ENCODE data around the gene BRMS1. TPM values are rescaled to one million over a fixed set of nuclear protein-coding genes. Genes with fewer than 3 reads are reported as not detected.

Gene BRMS1
- total RNA-seq, 2 donors from 2014 or later = 19.2 to 33.3 TPM

DNA sequence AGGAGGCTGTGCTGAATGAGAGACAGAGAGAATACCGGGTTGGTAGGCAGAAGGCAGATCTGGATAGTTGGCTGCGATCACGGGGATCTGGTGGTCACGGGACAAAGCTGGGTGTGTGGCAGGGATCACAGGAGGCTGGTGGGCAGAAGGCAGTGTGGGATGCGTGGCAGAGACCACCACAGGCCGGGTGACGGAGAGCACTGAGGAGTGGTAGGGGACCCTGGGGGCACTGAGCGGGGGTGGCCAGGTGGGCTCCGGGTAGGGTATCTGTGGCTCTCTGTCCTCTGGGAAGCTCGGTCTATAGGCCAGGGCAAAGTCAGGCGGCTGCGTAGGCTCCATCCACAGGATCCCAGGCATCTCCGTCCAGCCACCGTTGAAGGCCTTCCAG, 29.4 kb downstream of the BRMS1 start:
- Histone ChIP-seq H3K9me3 (no peaks in the 10 kb centered on the region), H3K4me1 (peaks cover 0 to 61% of the 10 kb centered on the region in 2 donors), H3K36me3 (no peaks in the 10 kb centered on the region), H3K4me3 (peak overlapping the region; percentile 33 to 58), H3K27me3 (no peaks in the 10 kb centered on the region), H3K27ac (peak overlapping the region; percentile 78 to 90)
- DNase-seq (ENCODE audit: low spot score) = no peak
- TF ChIP-seq, protein P1, sequence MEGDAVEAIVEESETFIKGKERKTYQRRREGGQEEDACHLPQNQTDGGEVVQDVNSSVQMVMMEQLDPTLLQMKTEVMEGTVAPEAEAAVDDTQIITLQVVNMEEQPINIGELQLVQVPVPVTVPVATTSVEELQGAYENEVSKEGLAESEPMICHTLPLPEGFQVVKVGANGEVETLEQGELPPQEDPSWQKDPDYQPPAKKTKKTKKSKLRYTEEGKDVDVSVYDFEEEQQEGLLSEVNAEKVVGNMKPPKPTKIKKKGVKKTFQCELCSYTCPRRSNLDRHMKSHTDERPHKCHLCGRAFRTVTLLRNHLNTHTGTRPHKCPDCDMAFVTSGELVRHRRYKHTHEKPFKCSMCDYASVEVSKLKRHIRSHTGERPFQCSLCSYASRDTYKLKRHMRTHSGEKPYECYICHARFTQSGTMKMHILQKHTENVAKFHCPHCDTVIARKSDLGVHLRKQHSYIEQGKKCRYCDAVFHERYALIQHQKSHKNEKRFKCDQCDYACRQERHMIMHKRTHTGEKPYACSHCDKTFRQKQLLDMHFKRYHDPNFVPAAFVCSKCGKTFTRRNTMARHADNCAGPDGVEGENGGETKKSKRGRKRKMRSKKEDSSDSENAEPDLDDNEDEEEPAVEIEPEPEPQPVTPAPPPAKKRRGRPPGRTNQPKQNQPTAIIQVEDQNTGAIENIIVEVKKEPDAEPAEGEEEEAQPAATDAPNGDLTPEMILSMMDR (IDR thresholded peaks at IDR 0.05) = no peak

DNA sequence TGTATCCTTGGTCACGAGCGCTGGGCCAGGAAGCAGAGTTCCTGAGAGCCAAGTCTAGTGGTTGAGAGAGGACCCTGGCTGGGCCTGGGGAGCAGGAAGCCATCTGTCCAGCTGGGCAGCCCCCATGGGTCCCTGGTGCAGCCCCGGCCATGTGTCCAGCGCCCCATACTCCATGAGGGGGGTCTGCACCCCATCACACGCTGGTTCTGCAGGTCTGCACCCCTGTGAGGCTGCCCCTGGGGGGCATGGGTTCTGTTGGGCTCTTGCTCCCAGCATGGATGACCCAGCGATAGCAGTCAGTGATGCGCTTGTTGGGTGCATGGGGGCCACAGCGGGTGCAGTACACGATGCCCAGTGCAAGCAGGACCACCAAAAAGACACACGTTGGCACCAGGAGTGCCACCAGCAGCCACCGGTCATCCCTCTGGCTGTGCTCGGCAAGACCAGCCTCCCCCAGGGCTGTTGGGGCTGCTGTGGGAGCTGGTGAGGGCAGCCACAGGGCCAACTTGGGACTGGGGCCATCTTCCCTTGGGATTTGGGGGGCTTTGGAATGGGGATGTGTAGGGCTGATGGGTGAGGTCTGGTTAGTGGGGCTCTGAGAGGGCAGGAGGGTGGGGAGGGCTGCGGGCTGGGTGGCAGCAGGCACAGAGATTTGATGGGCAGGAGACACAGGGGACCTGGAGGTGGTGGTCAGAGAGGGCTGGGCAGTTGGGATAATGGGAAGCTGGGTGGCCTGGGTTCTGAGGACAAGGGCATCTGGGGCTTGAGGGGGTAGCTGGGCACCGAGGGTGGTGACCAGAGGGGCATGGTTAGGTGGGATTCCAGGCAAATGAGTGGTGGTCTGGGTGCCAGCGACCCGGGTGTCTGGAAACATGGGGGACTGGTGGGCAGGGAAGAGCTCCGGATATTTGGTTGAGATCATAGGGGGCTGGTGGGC, 30.1 kb downstream of the BRMS1 start:
- no peak for DNase-seq (ENCODE audit: low spot score)

DNA sequence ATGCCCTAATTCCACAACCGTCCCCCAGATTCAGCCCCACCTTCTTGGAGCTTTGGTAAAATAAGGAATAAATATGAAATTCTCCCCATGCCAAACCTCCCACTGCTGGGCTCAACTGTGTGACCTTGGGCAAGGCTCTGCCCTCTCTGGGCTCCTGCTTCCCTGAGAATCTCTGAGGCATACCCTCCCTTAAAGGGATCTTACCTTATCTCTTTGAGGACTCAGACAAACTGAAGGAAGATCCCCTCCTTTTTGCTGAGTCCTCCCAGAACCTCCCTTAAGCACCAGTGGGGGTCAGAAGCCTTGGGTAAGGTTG, 30.8 kb downstream of the BRMS1 start:
- peak overlapping the region; percentile 90 to 94 for H3K27ac ChIP-seq
- no peaks in the 10 kb centered on the region for H3K27me3 ChIP-seq
- peaks cover 0 to 61% of the 10 kb centered on the region in 2 donors for H3K4me1 ChIP-seq
- no peak for DNase-seq (ENCODE audit: low spot score)
- no peaks in the 10 kb centered on the region for H3K9me3 ChIP-seq
- peak overlapping the region; percentile 36 to 58 for H3K4me3 ChIP-seq
- TF ChIP-seq, protein P1 (IDR thresholded peaks at IDR 0.05) = no peak
- no peaks in the 10 kb centered on the region for H3K36me3 ChIP-seq

More for the DNA sequence above, 30.1 kb downstream of the BRMS1 start:
- H3K9me3 ChIP-seq = no peaks in the 10 kb centered on the region
- H3K27ac ChIP-seq = peak overlapping the region; percentile 90 to 94
- H3K4me1 ChIP-seq = peaks cover 0 to 61% of the 10 kb centered on the region in 2 donors
- H3K36me3 ChIP-seq = no peaks in the 10 kb centered on the region
- no peaks in the 10 kb centered on the region for H3K27me3 ChIP-seq
- peak overlapping the region; percentile 33 to 58 for H3K4me3 ChIP-seq
- TF ChIP-seq, protein P1 (IDR thresholded peaks at IDR 0.05) = no peak

DNA sequence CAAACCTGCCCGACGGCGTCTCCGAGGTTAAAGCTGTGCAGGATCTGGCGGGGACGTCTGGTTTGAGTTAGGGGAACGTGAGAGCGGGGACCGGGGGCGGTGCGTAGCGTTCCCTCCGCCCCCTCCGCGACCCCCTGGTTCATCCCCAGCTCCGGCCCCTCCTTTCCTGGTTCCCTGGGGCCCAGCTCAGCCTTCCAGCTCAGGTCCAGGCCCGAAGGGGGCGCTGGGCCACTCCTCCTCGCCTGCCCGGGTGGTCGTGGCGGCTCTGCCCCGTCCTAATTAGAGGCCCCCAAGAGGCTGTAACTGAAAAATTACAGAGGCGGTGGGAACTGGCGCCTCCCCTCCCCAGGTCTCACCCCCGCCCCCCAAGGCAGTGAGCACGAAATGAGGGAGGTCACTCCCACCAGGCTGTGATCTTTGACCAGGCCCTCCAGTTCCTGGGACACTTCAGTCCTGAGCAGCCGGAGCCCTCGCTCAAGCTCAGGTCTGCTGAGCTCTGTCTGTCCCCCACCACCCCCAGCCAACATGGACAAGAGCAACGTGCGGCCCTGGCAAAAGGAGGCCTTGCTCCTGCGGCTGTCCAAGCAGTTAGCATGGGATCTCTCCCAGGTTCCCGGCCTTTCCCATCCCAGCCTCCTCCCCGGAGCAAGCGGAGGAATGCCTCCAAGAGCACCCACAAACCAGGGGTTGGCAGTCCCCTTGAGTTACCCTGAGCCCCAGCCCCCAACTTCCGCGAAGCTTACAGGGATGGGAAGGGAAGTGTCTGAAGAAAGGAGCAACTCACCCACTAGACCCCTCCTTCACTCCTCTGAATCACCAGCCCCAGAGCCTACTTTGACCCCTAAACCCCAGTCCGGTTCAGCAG, 31.4 kb downstream of the BRMS1 start:
- peaks cover 0 to 57% of the 10 kb centered on the region in 2 donors for H3K4me1 ChIP-seq
- DNase-seq (ENCODE audit: low spot score) = no peak
- H3K27ac ChIP-seq = peak overlapping the region; percentile 90 to 94

DNA sequence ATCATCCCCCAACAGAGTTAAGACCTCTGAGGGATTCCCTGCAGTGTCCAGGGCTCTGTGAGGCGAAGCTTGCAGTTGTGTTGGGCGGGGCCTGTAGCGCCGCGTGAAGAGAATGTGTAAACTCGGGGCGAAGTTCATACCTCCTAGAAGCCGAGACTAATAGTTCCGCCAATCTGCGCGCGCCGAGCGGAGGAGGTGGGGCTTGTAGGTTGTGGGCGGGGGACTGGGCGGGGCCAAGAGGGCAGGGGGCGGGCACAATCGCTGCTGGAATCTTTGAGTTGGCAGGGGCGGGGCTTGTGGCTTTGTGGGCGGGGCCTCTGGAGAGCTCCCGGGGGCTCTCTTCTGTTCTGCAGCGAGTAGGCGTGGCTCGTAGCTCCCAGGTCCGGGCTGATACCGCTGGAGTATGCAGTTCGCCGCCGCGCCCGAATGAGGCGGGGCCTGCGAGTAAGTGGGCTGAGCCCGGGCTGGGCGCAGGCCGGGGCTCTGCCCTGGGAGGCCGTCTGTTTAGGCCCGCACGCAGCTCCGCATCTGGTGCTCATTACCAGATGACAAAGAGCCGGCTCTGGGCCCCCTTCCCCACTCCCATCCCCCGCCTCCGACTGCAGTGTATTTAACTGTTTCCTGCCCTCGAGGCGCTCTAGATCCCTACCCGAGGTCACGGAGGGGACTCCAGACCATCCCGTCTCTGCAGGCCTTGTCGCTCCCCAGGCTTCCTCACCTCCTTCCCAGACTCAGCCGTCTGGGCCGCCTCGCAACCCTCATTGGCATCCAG, 32.2 kb downstream of the BRMS1 start:
- DNase-seq (ENCODE audit: low spot score) = peak; percentile 98
- H3K9me3 ChIP-seq = no peaks in the 10 kb centered on the region
- peak overlapping the region; percentile 40 to 58 for H3K4me3 ChIP-seq
- H3K27ac ChIP-seq = peak overlapping the region; percentile 90 to 94
- TF ChIP-seq, protein P1 (IDR thresholded peaks at IDR 0.05) = no peak
- peaks cover 0 to 49% of the 10 kb centered on the region in 2 donors for H3K4me1 ChIP-seq
- H3K27me3 ChIP-seq = no peaks in the 10 kb centered on the region
- H3K36me3 ChIP-seq = no peaks in the 10 kb centered on the region

More for the DNA sequence above, 31.4 kb downstream of the BRMS1 start:
- no peaks in the 10 kb centered on the region for H3K9me3 ChIP-seq
- H3K27me3 ChIP-seq = no peaks in the 10 kb centered on the region
- H3K4me3 ChIP-seq = peak overlapping the region; percentile 36 to 58
- no peaks in the 10 kb centered on the region for H3K36me3 ChIP-seq
- TF ChIP-seq, protein P1 (IDR thresholded peaks at IDR 0.05) = no peak
